Measurements from ENCODE around the gene FATE1. TPM values are rescaled to one million over a fixed set of nuclear protein-coding genes. Genes with fewer than 3 reads are reported as not detected.
"Not testable (repeated sequence)": the region's sequence is repeated elsewhere in the genome, so short reads cannot be mapped to it uniquely, and the experiment has no call there.

FATE1 gene
- total and polyA plus RNA-seq, 4 experiments from 2014 or later = not detected

DNA sequence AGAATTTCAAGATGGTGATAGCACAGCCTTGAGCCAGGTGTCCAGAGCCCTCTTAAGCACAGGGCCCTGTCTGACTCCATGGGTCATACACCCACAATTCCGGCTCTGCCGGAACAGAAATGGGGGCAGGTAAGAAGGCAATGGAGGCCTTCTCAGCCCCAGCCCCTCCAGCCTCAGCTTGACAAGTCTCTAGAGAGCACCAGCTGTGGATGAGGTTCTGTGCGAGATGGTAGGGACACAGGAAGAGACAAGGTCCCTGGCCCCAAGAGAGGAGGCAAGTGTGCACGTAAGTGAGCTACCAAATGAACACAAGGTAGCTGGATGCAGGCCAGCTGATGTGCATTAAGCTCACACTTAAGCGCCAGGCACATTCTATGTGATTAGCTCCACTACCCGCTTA, 23.0 kb upstream of the FATE1 start:
- H3K27ac ChIP-seq (ENCODE audit: low read depth, low read length) = no peak overlapping the region
- intact Hi-C loops (cut with micrococcal nuclease) = no loop called here
- no peak for DNase-seq
- no peaks in the 10 kb centered on the region for H3K9me3 ChIP-seq (ENCODE audit: control insufficient read depth in 1 of 2, low read length in 2 of 2)
- Mint-ChIP-seq H3K4me3 (no peak overlapping the region), H3K27ac (no peak overlapping the region), H3K27me3 (peaks cover 5% of the 10 kb centered on the region in 2 donors), H3K4me1 (no peaks in the 10 kb centered on the region), H3K9me3 (no peaks in the 10 kb centered on the region), H3K36me3 (no peaks in the 10 kb centered on the region)
- H3K4me1 ChIP-seq (ENCODE audit: insufficient read depth, low read length) = no peaks in the 10 kb centered on the region
- no peaks in the 10 kb centered on the region for H3K36me3 ChIP-seq (ENCODE audit: insufficient read depth, low read length)
- ChIA-PET CTCF (ENCODE audit: partially characterized antibody) (no interaction called here), POLR2A (ENCODE audit: partially characterized antibody) (no interaction called here)
- H3K4me3 ChIP-seq (ENCODE audit: low read length in 2 of 2) = no peak overlapping the region
- H3K27me3 ChIP-seq (ENCODE audit: insufficient read depth, low read length) = no peaks in the 10 kb centered on the region

DNA sequence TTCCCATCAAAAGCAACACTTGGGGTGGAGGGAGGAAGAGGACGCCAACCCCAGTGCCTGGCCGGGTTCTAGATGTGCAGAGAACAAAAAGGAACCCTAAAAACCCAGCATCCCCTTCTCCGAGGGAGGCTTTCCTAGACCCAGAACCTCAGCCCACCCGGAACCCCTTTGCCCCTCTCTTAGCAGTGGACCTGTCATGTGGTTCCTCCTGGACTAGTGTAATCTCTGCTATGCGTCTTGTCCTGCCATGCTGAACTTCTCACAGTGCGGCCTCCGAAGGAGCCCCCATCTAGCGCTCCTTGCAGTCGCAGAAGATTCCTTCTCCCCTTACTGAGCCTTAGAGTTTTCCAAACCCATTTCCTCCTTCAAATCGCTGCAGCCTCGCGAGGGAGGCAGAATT, 21.7 kb upstream of the FATE1 start:
- peaks cover 5% of the 10 kb centered on the region in 2 donors for H3K27me3 Mint-ChIP-seq
- Histone ChIP-seq H3K27me3 (ENCODE audit: insufficient read depth, low read length) (no peaks in the 10 kb centered on the region), H3K4me1 (ENCODE audit: insufficient read depth, low read length) (no peaks in the 10 kb centered on the region), H3K27ac (ENCODE audit: low read depth, low read length) (no peak overlapping the region), H3K36me3 (ENCODE audit: insufficient read depth, low read length) (no peaks in the 10 kb centered on the region), H3K4me3 (ENCODE audit: low read length in 2 of 2) (no peak overlapping the region), H3K9me3 (ENCODE audit: control insufficient read depth in 1 of 2, low read length in 2 of 2) (no peaks in the 10 kb centered on the region)
- ChIA-PET POLR2A (ENCODE audit: partially characterized antibody) (no interaction called here), CTCF (ENCODE audit: partially characterized antibody) (no interaction called here)
- H3K4me3 Mint-ChIP-seq = no peak overlapping the region
- H3K36me3 Mint-ChIP-seq = no peaks in the 10 kb centered on the region
- no peak for DNase-seq
- H3K9me3 Mint-ChIP-seq = no peaks in the 10 kb centered on the region
- H3K4me1 Mint-ChIP-seq = no peaks in the 10 kb centered on the region
- no peak overlapping the region for H3K27ac Mint-ChIP-seq
- intact Hi-C loops (cut with micrococcal nuclease) = no loop called here

DNA sequence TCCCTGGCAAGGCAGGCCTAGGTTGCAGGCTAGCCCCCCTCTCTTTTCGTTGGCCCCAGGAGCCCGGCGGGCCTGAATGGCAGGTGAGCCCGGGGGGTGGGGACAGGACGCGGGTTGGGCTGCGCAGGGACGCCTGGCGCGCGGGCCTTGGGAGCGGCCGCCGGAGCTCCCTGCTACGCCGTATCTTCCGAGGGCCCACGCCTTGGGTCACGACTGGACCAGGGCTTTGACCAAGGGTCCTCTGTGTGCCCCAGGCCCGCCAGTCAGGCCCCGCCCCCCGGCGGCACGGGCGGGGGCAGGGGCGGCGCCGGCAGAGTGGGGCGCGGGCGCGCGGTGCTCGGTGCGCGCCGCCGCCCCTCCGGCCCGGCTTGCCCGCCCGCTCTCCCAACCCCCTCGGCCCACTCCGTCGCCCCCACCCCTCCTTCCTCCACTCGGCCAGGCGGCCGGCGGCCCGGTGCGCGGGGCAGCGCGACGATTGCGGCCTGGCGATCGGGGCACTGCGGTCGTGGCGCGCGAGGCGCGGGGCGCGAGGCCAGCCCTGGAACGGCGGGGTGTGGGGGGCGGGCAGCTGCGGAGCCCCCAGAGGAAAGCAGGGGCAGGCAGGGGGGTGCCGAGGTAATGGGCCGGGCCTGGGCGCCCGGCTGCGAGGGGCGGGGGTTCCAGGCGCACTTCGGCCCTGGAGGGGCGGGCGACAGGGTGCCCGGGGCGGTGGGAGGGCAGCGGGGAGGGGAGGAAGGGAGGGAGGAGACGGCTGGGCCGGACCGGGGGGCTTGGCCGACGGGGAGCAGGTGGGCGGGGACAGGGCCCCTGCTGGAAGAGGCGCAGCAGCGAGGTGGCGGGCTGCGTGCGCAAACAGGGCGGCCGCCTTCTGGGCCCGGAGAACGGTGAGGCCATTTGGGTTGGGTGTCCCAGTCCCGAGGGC, 20.9 kb upstream of the FATE1 start, which contains the start of gene PRRG3:
Gene PRRG3 (plus strand): TSS at position 798 of the 922 bp plus-strand sequence. CDS start 3,357 bp downstream, outside the sequence.
- H3K27ac Mint-ChIP-seq = no peak within 1 kb of the TSS
- H3K4me3 Mint-ChIP-seq = no peak within 1 kb of the TSS
- CTCF ChIA-PET (ENCODE audit: partially characterized antibody) = no interaction called here
- H3K4me1 ChIP-seq (ENCODE audit: insufficient read depth, low read length) = no peaks in the 10 kb centered on the region
- H3K4me1 Mint-ChIP-seq = no peaks in the 10 kb centered on the region
- POLR2A ChIA-PET (ENCODE audit: partially characterized antibody) = no interaction called here
- DNase-seq = no peak
- H3K27me3 Mint-ChIP-seq = peaks cover 5% of the 10 kb centered on the region in 2 donors
- H3K27ac ChIP-seq (ENCODE audit: low read depth, low read length) = no peak within 1 kb of the TSS
- no peaks in the 10 kb centered on the region for H3K9me3 Mint-ChIP-seq
- no peak within 1 kb of the TSS for H3K4me3 ChIP-seq (ENCODE audit: low read length in 2 of 2)
- H3K36me3 ChIP-seq (ENCODE audit: insufficient read depth, low read length) = no peaks in the 10 kb centered on the region
- H3K9me3 ChIP-seq (ENCODE audit: control insufficient read depth in 1 of 2, low read length in 2 of 2) = no peaks in the 10 kb centered on the region
- no peaks in the 10 kb centered on the region for H3K27me3 ChIP-seq (ENCODE audit: insufficient read depth, low read length)
- intact Hi-C loops (cut with micrococcal nuclease) = no loop called here
- no peaks in the 10 kb centered on the region for H3K36me3 Mint-ChIP-seq

DNA sequence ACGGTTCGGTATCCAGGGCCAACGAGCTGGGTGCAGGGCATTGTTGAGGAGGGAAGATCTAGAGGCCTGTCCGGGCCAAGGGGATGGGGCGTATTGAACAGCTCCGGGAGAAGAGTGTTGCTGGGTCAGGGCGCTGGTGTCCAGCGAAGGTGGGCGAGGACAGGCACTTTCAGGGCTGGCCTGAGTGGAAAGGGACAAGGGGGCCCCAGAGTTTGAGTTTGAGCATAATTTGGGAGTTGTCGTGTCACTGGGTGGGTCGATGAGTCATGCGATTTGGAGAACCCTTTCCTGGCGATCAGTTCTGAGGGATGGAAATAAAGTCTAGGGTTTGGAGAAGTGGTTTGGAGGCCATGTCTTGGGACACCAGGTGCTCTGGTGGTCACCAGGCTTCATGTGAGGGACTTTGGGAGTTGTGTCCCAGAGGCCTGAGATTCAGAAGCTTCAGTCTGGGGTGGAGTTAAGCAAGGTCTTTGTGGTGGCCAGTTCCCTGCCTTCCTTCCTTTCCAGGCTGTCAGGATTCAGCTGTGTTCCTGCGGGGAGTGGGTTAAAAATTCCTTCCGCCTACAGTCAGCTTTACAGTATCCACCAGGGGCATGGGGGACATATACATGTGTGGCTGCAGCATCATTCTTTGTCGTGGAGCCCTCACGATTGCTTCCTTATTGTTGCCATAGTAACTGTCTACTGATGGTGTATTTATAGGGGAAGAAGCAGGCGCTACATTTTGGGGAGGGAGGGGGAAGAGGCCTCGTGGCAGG, 20.1 kb upstream of the FATE1 start:
- intact Hi-C loops (cut with micrococcal nuclease) = no loop called here
- no peaks in the 10 kb centered on the region for H3K36me3 Mint-ChIP-seq
- no peak overlapping the region for H3K27ac Mint-ChIP-seq
- peaks cover 5% of the 10 kb centered on the region in 2 donors for H3K27me3 Mint-ChIP-seq
- H3K4me1 Mint-ChIP-seq = no peaks in the 10 kb centered on the region
- no peak overlapping the region for H3K4me3 Mint-ChIP-seq
- ChIA-PET POLR2A (ENCODE audit: partially characterized antibody) (no interaction called here), CTCF (ENCODE audit: partially characterized antibody) (no interaction called here)
- H3K9me3 ChIP-seq (ENCODE audit: control insufficient read depth in 1 of 2, low read length in 2 of 2) = no peaks in the 10 kb centered on the region
- no peaks in the 10 kb centered on the region for H3K9me3 Mint-ChIP-seq
- H3K27ac ChIP-seq (ENCODE audit: low read depth, low read length) = no peak overlapping the region
- H3K36me3 ChIP-seq (ENCODE audit: insufficient read depth, low read length) = no peaks in the 10 kb centered on the region
- H3K27me3 ChIP-seq (ENCODE audit: insufficient read depth, low read length) = no peaks in the 10 kb centered on the region
- H3K4me1 ChIP-seq (ENCODE audit: insufficient read depth, low read length) = no peaks in the 10 kb centered on the region
- H3K4me3 ChIP-seq (ENCODE audit: low read length in 2 of 2) = no peak overlapping the region
- no peak for DNase-seq

DNA sequence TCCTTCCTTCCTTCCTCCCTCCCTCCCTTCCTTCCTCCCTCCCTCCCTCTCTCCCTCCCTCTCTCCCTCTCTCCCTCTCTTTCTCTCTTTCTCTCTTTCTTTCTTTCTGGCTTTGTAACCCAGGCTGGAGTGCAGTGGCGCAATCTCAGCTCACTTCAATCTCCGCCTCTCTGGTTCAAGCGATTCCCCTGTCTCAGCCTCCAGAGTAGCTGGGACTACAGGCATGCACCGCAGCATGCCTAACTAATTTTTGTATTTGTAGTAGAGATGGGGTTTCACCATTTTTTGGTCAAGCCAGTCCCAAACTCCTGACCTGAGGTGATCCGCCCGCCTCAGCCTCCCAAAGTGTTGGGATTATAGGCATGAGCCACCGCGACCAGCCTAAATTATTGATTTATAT, 18.8 kb upstream of the FATE1 start:
- H3K4me3 ChIP-seq (ENCODE audit: low read length in 2 of 2); H3K4me3 Mint-ChIP-seq; H3K36me3 Mint-ChIP-seq; H3K4me1 Mint-ChIP-seq; H3K27me3 Mint-ChIP-seq; H3K9me3 ChIP-seq (ENCODE audit: control insufficient read depth in 1 of 2, low read length in 2 of 2); H3K36me3 ChIP-seq (ENCODE audit: insufficient read depth, low read length); H3K9me3 Mint-ChIP-seq; H3K27ac Mint-ChIP-seq; CTCF ChIA-PET (ENCODE audit: partially characterized antibody); H3K4me1 ChIP-seq (ENCODE audit: insufficient read depth, low read length); H3K27ac ChIP-seq (ENCODE audit: low read depth, low read length); H3K27me3 ChIP-seq (ENCODE audit: insufficient read depth, low read length); POLR2A ChIA-PET (ENCODE audit: partially characterized antibody); DNase-seq; intact Hi-C loops (cut with micrococcal nuclease): not testable (repeated sequence)

DNA sequence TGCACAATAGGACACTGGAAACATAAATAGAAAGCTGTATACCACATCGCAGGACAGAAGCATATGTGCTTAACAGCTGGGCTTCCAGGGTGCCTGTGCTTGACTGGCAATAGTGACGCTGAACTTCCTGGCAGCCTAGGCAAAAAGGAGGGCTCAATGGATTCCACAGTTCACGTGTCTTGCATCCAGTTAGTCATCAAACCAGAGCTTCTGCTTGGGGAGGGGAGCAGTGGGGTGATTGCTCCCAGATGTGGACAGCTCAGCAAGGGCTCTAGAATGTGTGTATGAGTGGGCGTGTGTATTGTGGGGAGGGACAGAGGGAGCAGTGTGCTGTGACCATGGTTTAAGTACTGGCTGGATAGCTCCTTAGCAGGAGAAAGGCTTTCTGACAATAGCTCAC, 18.3 kb upstream of the FATE1 start:
- Mint-ChIP-seq H3K27me3 (peaks cover 5% of the 10 kb centered on the region in 2 donors), H3K4me1 (no peaks in the 10 kb centered on the region), H3K36me3 (no peaks in the 10 kb centered on the region), H3K4me3 (no peak overlapping the region), H3K9me3 (no peaks in the 10 kb centered on the region), H3K27ac (no peak overlapping the region)
- Histone ChIP-seq H3K4me1 (ENCODE audit: insufficient read depth, low read length) (no peaks in the 10 kb centered on the region), H3K9me3 (ENCODE audit: control insufficient read depth in 1 of 2, low read length in 2 of 2) (no peaks in the 10 kb centered on the region), H3K27ac (ENCODE audit: low read depth, low read length) (no peak overlapping the region), H3K36me3 (ENCODE audit: insufficient read depth, low read length) (no peaks in the 10 kb centered on the region), H3K27me3 (ENCODE audit: insufficient read depth, low read length) (no peaks in the 10 kb centered on the region), H3K4me3 (ENCODE audit: low read length in 2 of 2) (no peak overlapping the region)
- ChIA-PET POLR2A (ENCODE audit: partially characterized antibody) (no interaction called here), CTCF (ENCODE audit: partially characterized antibody) (interaction anchor here (0.6 kb wide), 1 partner anchor 546 kb away, joined by 4 read pairs; no protein-coding TSS in a partner anchor)
- DNase-seq = no peak
- intact Hi-C loops (cut with micrococcal nuclease) = no loop called here

DNA sequence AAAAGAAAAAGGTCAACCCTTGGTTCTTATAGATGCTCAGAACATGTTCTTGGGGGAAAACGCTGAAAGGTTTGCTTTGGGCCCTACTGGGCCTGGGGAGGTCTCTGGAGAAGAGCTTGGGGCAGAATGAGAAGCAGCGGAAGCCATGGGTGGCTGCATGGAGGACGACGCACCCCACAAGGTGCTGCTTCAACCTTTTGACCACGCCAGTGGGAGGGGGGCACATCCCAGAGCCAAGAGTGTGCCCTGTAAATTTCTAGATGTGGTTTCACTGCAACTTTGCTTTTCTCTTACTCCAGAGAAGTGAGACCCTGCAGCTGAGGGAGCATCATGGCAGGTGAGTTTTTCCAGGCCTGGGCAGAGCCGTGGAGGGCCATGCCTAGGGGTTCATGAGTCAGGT, 17.4 kb upstream of the FATE1 start:
- no peak for DNase-seq
- Mint-ChIP-seq H3K9me3 (no peaks in the 10 kb centered on the region), H3K27ac (no peak overlapping the region), H3K4me3 (no peak overlapping the region), H3K36me3 (no peaks in the 10 kb centered on the region), H3K27me3 (peaks cover 5% of the 10 kb centered on the region in 2 donors), H3K4me1 (no peaks in the 10 kb centered on the region)
- intact Hi-C loops (cut with micrococcal nuclease) = no loop called here
- CTCF ChIA-PET (ENCODE audit: partially characterized antibody) = no interaction called here
- no peaks in the 10 kb centered on the region for H3K4me1 ChIP-seq (ENCODE audit: insufficient read depth, low read length)
- H3K27ac ChIP-seq (ENCODE audit: low read depth, low read length) = no peak overlapping the region
- H3K4me3 ChIP-seq (ENCODE audit: low read length in 2 of 2) = no peak overlapping the region
- POLR2A ChIA-PET (ENCODE audit: partially characterized antibody) = no interaction called here
- no peaks in the 10 kb centered on the region for H3K27me3 ChIP-seq (ENCODE audit: insufficient read depth, low read length)
- no peaks in the 10 kb centered on the region for H3K36me3 ChIP-seq (ENCODE audit: insufficient read depth, low read length)
- H3K9me3 ChIP-seq (ENCODE audit: control insufficient read depth in 1 of 2, low read length in 2 of 2) = no peaks in the 10 kb centered on the region

All from CD4-positive, alpha-beta memory T cell (primary cell).